ENCODE data around the gene GPR139. TPM values are rescaled to one million over a fixed set of nuclear protein-coding genes. Genes with fewer than 3 reads are reported as not detected.

GPR139 gene
- total and polyA plus RNA-seq, 10 of the 15 experiments (the other 5 are each of a cell fraction or from before 2014, with no cell fraction given) = not detected

DNA sequence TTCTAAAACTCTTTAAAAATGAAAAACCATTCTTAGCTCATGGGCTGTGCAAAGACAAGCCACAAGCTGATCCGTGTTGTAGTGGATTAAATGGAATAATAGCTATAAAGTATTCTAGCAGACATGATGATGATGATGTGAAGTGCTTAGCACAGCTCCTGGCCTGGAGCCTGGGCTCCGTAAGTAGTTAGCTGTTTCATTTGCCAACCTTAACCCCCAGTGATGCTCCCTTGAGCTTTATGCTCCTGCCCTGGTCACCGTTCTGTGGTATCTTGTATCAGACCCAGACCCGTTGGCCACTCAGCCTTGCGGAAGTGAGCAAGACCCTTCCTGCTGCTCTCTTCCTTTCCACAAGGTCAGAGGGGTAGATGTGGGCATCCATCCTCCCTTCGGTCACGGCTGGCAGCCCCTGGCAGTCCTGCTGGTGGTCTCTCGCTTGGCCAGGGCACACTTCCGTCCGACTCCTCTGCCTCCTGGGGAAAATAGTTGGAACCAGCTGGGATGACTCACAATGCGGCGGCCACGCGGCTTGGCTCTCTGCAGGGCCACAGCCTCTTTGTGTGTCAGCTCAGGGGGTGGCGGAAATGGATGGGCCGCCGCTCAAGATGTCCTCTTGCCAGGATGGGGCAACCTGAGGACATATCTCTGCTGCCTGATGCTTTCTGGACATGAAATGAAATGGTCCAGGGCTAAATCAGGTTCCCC lies 79.1 kb downstream of the GPR139 start:
- H3K79me2 ChIP-seq (ENCODE audit: control insufficient read depth, insufficient read depth, low read length) = no peaks in the 10 kb centered on the region
- H3K9me3 ChIP-seq (replicated peaks; ENCODE audit: control insufficient read depth, insufficient read depth, low read length) = no peaks in the 10 kb centered on the region
- H4K20me1 ChIP-seq (ENCODE audit: control insufficient read depth, insufficient read depth) = no peaks in the 10 kb centered on the region
- H3K4me3 ChIP-seq = no peak overlapping the region
- BruUV-seq (replicated peaks) = no TSS peak
- no peak overlapping the region for H3K4me2 ChIP-seq (ENCODE audit: control insufficient read depth, insufficient read depth)
- SMC1A ChIA-PET (ENCODE audit: uncharacterized antibody, unreplicated experiment) = no interaction called here
- in situ Hi-C loops (cut with MboI) = no loop called here
- POLR2A ChIA-PET = interaction anchor here (0.6 kb wide), 1 partner anchor 1145 kb away, joined by 4 read pairs; no protein-coding TSS in a partner anchor
- intact Hi-C loops (cut with micrococcal nuclease; ENCODE audit: unreplicated experiment) = no loop called here
- H3K4me1 ChIP-seq (ENCODE audit: control insufficient read depth, insufficient read depth, low read length) = no peaks in the 10 kb centered on the region
- no peak for ATAC-seq
- H3K27me3 ChIP-seq (replicated peaks in 1 of 2; ENCODE audit: control insufficient read depth in 2 of 2, insufficient read depth in 2 of 2, low read length in 1 of 2) = no peaks in the 10 kb centered on the region
- RAD21 ChIA-PET (ENCODE audit: unreplicated experiment) = no interaction called here
- WGBS (ENCODE audit: insufficient coverage, insufficient replicate concordance, low lambda C conversion rate, missing lambda C conversion rate) = 37% methylated on average over 17 of the region's 17 CpGs
- no peak for FAIRE-seq
- no peak overlapping the region for H3K27ac ChIP-seq (ENCODE audit: control insufficient read depth, insufficient read depth)
- CTCF ChIA-PET = no interaction called here
- no peak for DNase-seq (ENCODE audit: low read depth, low spot score)
- H3K9ac ChIP-seq (ENCODE audit: control insufficient read depth, insufficient read depth, low read length) = no peak overlapping the region
- no peak overlapping the region for H2AFZ ChIP-seq (ENCODE audit: control insufficient read depth, low read depth, low read length)
- no peaks in the 10 kb centered on the region for H3K36me3 ChIP-seq (ENCODE audit: control insufficient read depth in 2 of 2, insufficient read depth in 2 of 2, low read length in 1 of 2)
- TF ChIP-seq TAF1 (IDR thresholded peaks at IDR 0.05; ENCODE audit: borderline replicate concordance, low read depth, low read length) = no peak
- TF ChIP-seq, protein P1, sequence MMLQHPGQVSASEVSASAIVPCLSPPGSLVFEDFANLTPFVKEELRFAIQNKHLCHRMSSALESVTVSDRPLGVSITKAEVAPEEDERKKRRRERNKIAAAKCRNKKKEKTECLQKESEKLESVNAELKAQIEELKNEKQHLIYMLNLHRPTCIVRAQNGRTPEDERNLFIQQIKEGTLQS (IDR thresholded peaks at IDR 0.05; ENCODE audit: borderline replicate concordance, extremely low read depth, low read depth, low read length) = no peak
- no peak for TF ChIP-seq SREBF1 (IDR thresholded peaks at IDR 0.05; ENCODE audit: low read length)
- no peak for TF ChIP-seq SMARCA5 (IDR thresholded peaks at IDR 0.05)
- no peak for TF ChIP-seq CEBPB (IDR thresholded peaks at IDR 0.05; ENCODE audit: borderline replicate concordance in 1 of 2, low read depth in 2 of 2, low read length in 2 of 2)
- TF ChIP-seq ZNF274 (IDR thresholded peaks at IDR 0.05; ENCODE audit: insufficient read depth, insufficient read length) = no peak
- TF ChIP-seq STAT3 (IDR thresholded peaks at IDR 0.05; ENCODE audit: low read depth, low read length) = no peak
- TF ChIP-seq EED (IDR thresholded peaks at IDR 0.05; ENCODE audit: low read depth) = no peak
- TF ChIP-seq, protein P2, sequence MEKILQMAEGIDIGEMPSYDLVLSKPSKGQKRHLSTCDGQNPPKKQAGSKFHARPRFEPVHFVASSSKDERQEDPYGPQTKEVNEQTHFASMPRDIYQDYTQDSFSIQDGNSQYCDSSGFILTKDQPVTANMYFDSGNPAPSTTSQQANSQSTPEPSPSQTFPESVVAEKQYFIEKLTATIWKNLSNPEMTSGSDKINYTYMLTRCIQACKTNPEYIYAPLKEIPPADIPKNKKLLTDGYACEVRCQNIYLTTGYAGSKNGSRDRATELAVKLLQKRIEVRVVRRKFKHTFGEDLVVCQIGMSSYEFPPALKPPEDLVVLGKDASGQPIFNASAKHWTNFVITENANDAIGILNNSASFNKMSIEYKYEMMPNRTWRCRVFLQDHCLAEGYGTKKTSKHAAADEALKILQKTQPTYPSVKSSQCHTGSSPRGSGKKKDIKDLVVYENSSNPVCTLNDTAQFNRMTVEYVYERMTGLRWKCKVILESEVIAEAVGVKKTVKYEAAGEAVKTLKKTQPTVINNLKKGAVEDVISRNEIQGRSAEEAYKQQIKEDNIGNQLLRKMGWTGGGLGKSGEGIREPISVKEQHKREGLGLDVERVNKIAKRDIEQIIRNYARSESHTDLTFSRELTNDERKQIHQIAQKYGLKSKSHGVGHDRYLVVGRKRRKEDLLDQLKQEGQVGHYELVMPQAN (conservative IDR thresholded peaks at IDR 0.05) = no peak
- TF ChIP-seq PRDM15 (CRISPR knock-in tag; IDR thresholded peaks at IDR 0.05) = no peak
- TF ChIP-seq MLLT1 (IDR thresholded peaks at IDR 0.05) = no peak
- no peak for TF ChIP-seq ZBTB4 (CRISPR knock-in tag; IDR thresholded peaks at IDR 0.05)

Data from GM12878 (cell line).